HG02938 (cell line): ENCODE results near the gene CFAP299.

Experiments used
- ATAC-seq: cut with Tn5 transposase; IDR thresholded peaks from one replicate; pipeline ENCODE4 v1.9.1; 2021; ENCODE audit warnings: mild to moderate bottlenecking, moderate library complexity; ENCODE audit not compliant: unreplicated experiment

The CFAP299 gene

DNA sequence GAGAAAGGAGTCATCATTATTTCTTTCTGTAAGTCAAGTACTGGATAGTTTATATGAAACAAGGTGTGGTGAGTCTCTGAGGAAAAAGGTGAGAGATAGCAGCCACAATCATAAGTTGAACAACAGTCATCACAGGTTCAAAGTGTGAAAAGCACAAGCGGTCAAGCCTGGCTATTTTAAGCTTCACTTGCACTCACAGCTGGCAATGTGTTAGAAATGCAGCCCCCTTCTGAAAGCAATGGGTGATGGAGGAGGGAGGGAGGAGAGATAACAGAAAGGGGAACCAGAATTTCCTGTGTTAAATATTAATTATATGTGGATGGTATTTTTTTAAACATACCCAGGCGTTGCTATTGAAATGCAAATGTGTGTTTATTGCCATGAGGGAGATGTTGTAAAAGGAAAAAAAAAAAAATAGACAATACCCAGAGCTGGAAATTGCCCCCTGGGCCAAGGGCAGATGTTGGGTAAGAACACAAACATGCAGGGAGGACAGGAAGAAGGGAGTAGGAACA is 668.1 kb downstream of the CFAP299 start:
- ATAC-seq: peak; percentile 99

- no peak for ATAC-seq
These were observed 671.9 kb downstream of the CFAP299 start for GRCh38 chr4:81007417-81007816.
